Esophagus squamous epithelium (tissue), 5 donors: ENCODE measurements around the gene CELF4. TPM values are rescaled to one million over a fixed set of nuclear protein-coding genes. Genes with fewer than 3 reads are reported as not detected.

Experiments used
- DNase-seq: peaks from one replicate; lab custom pipeline; 2025; lab: John Stamatoyannopoulos, UW
- H3K27ac ChIP-seq, 4 donors: fragments of 200-600 bp; sonication (generic); one replicate each; pipeline ENCODE4 v1.5.1; 2016 to 2019; ENCODE audit warnings: mild to moderate bottlenecking in 1 of 4
- H3K27me3 ChIP-seq, 4 donors: fragments of 200-600 bp; sonication (generic); 1 replicate in 3 of 4; 2 replicates in 1 of 4; pipeline versions ENCODE4 v1.5.1 to v1.6.0; 2017 to 2021; ENCODE audit warnings: antibody characterized with exemption in 1 of 4
- H3K36me3 ChIP-seq, 3 donors: fragments of 200-600 bp; sonication (generic); one replicate each; pipeline ENCODE4 v1.5.1; 2016 to 2019
- H3K4me1 ChIP-seq, 3 donors: fragments of 200-600 bp; sonication (generic); one replicate each; pipeline ENCODE4 v1.5.1; 2017 to 2019
- H3K4me3 ChIP-seq, 4 donors: fragments of 200-600 bp; sonication (generic); 1 replicate in 3 of 4; 2 replicates in 1 of 4; pipeline ENCODE4 v1.5.1; 2016 to 2019; ENCODE audit warnings: mild to moderate bottlenecking in 2 of 4, moderate library complexity in 1 of 4
- H3K9me3 ChIP-seq, 3 donors: fragments of 200-600 bp; sonication (generic); one replicate each; pipeline ENCODE4 v1.5.1; 2016 to 2019
- CTCF ChIP-seq, 6 experiments: fragments of 450-650 bp in 4 of 6; fragments of 200-600 bp in 2 of 6; sonication (generic) in 2 of 6; IDR thresholded peaks; one replicate each; pipeline ENCODE4 v1.5.1; 2016 to 2019; ENCODE audit warnings: antibody characterized with exemption in 6 of 6, mild to moderate bottlenecking in 4 of 6, moderate library complexity in 4 of 6
- POLR2A ChIP-seq, 4 donors: fragments of 450-650 bp; IDR thresholded peaks; one replicate each; pipeline ENCODE4 v1.6.1; 2017; ENCODE audit warnings: antibody characterized with exemption in 4 of 4, mild to moderate bottlenecking in 4 of 4, moderate library complexity in 3 of 4
- WGBS, 2 donors: methylation state at CpG; one replicate each; pipeline ENCODE4 v1.1.5; 2018; 5-methylcytosine and 5-hydroxymethylcytosine counted together
- intact Hi-C: fragments of 100-400 bp; cut with DNase I; formaldehyde crosslinking; loops from one replicate; pipeline ENCODE4 v1.15.0; 2022
- total RNA-seq, 4 donors: library from RNA; depleted of rRNA; stranded (reverse); fragments of >200 nt; gene quantifications; one replicate each; pipeline ENCODE4 v1.1.0, GENCODE V29; 2016
- donor health status: DM: yes; HTN: yes; CAD: no.

Gene CELF4
- total RNA-seq, 4 donors from 2014 or later: not detected

GRCh38 chr18:37489998-37490397, 75.6 kb downstream of the CELF4 start:
- WGBS, 2 donors: 38 to 43% methylated on average over 3 of the region's 3 CpGs
- TF ChIP-seq POLR2A (IDR thresholded peaks at IDR 0.05) (no peak), CTCF (IDR thresholded peaks at IDR 0.05) (no peak)
- Histone ChIP-seq H3K27me3 (peaks cover 0 to 86% (median 7%) of the 10 kb centered on the region in 4 donors), H3K4me3 (no peak overlapping the region), H3K36me3 (no peaks in the 10 kb centered on the region), H3K9me3 (no peaks in the 10 kb centered on the region), H3K4me1 (peaks cover 4 to 11% (median 9%) of the 10 kb centered on the region in 3 donors), H3K27ac (no peak overlapping the region)
- intact Hi-C loops: no loop called here
- no peak for DNase-seq

GRCh38 chr18:37489011-37489410, 76.6 kb downstream of the CELF4 start:
- DNase-seq: no peak
- TF ChIP-seq CTCF (IDR thresholded peaks at IDR 0.05) (no peak), POLR2A (IDR thresholded peaks at IDR 0.05) (no peak)
- Histone ChIP-seq H3K27ac (no peak overlapping the region), H3K4me1 (peaks cover 4 to 13% (median 12%) of the 10 kb centered on the region in 3 donors), H3K9me3 (no peaks in the 10 kb centered on the region), H3K36me3 (no peaks in the 10 kb centered on the region), H3K27me3 (peaks cover 0 to 96% (median 10%) of the 10 kb centered on the region in 4 donors), H3K4me3 (no peak overlapping the region)
- intact Hi-C loops: no loop called here
- WGBS, 2 donors: 84 to 89% methylated on average over 6 to 9 of the region's 9 CpGs

- peaks cover 4 to 13% (median 12%) of the 10 kb centered on the region in 3 donors for H3K4me1 ChIP-seq
- no peaks in the 10 kb centered on the region for H3K9me3 ChIP-seq
- no peak for DNase-seq
- H3K4me3 ChIP-seq: no peak overlapping the region
- TF ChIP-seq POLR2A (IDR thresholded peaks at IDR 0.05) (no peak), CTCF (IDR thresholded peaks at IDR 0.05) (no peak)
- H3K36me3 ChIP-seq: no peaks in the 10 kb centered on the region
- intact Hi-C loops: no loop called here
- H3K27ac ChIP-seq: no peak overlapping the region
- H3K27me3 ChIP-seq: peaks cover 0 to 99% (median 10%) of the 10 kb centered on the region in 4 donors
- WGBS, 2 donors: 13 to 14% methylated on average over 8 to 12 of the region's 13 CpGs
These were observed 78.2 kb downstream of the CELF4 start for GRCh38 chr18:37487400-37487867.

GRCh38 chr18:37486848-37487247, 78.8 kb downstream of the CELF4 start:
- H3K36me3 ChIP-seq: no peaks in the 10 kb centered on the region
- WGBS, 2 donors: 58 to 83% methylated on average over 3 to 5 of the region's 5 CpGs
- no peak overlapping the region for H3K27ac ChIP-seq
- DNase-seq: no peak
- peaks cover 4 to 13% (median 12%) of the 10 kb centered on the region in 3 donors for H3K4me1 ChIP-seq
- H3K27me3 ChIP-seq: peaks cover 0 to 97% (median 10%) of the 10 kb centered on the region in 4 donors
- H3K9me3 ChIP-seq: no peaks in the 10 kb centered on the region
- H3K4me3 ChIP-seq: no peak overlapping the region
- intact Hi-C loops: no loop called here
- TF ChIP-seq POLR2A (IDR thresholded peaks at IDR 0.05) (no peak), CTCF (IDR thresholded peaks at IDR 0.05) (no peak)

- TF ChIP-seq CTCF (IDR thresholded peaks at IDR 0.05): peak in 4 of 6 experiments; percentile 8 to 64 (median 26)
- no peak for TF ChIP-seq POLR2A (IDR thresholded peaks at IDR 0.05)
- Histone ChIP-seq H3K9me3 (no peaks in the 10 kb centered on the region), H3K4me1 (peaks cover 4 to 13% (median 12%) of the 10 kb centered on the region in 3 donors), H3K36me3 (no peaks in the 10 kb centered on the region), H3K27me3 (peaks cover 0 to 97% (median 10%) of the 10 kb centered on the region in 4 donors), H3K27ac (no peak overlapping the region), H3K4me3 (peak overlapping the region in 2 of 4 donors; percentile 23 to 53)
- intact Hi-C loops: no loop called here
- 3 to 15% methylated on average over 13 to 15 of the region's 98 CpGs for WGBS, 2 donors
- DNase-seq: no peak
These were observed 80.4 kb downstream of the CELF4 start for GRCh38 chr18:37484983-37485834.
